Progenitor cell of endocrine pancreas (in vitro differentiated cells): ENCODE results near the gene TNFRSF14. TPM values are rescaled to one million over a fixed set of nuclear protein-coding genes. Genes with fewer than 3 reads are reported as not detected.
A peak's percentile ranks its signal among the peaks of the same experiment; 100 is the strongest.

ENCODE experiments used
- DNase-seq: peaks from one replicate; pipeline ENCODE4 v3.0.0; 2021; ENCODE audit warnings: low spot score; ENCODE audit not compliant: unreplicated experiment
- H3K27ac Mint-ChIP-seq: 2 replicates; pipeline ENCODE4 v1.8.0; 2021; ENCODE audit warnings: mild to moderate bottlenecking, moderate library complexity, mixed read lengths
- H3K27me3 Mint-ChIP-seq: 2 replicates; pipeline ENCODE4 v1.8.0; 2021; ENCODE audit warnings: mixed read lengths
- H3K36me3 Mint-ChIP-seq: 2 replicates; pipeline ENCODE4 v1.8.0; 2022; ENCODE audit warnings: mixed read lengths; ENCODE audit not compliant: insufficient read depth
- H3K4me1 Mint-ChIP-seq: 2 replicates; pipeline ENCODE4 v1.8.0; 2021; ENCODE audit warnings: low read depth, mixed read lengths
- H3K4me3 Mint-ChIP-seq: 2 replicates; pipeline ENCODE4 v1.8.0; 2021; ENCODE audit warnings: low read depth, mild to moderate bottlenecking, moderate library complexity, mixed read lengths
- H3K9me3 Mint-ChIP-seq: 2 replicates; pipeline ENCODE4 v1.8.0; 2021; ENCODE audit warnings: low read depth, mixed read lengths
- CTCF ChIP-seq: fragments of 200-600 bp; sonication (generic); IDR thresholded peaks from one replicate; pipeline ENCODE4 v1.5.0; 2021; ENCODE audit warnings: antibody characterized with exemption, mild to moderate bottlenecking; ENCODE audit not compliant: unreplicated experiment
- total RNA-seq: library from RNA; stranded (reverse); gene quantifications from 2 replicates; pipeline ENCODE4 v1.2.1, GENCODE V29; 2021

The TNFRSF14 gene
- total RNA-seq, 1 donor from 2014 or later: 0.41 TPM

GRCh38 chr1:2587071-2587859 lies 31.1 kb downstream of the TNFRSF14 start:
- Mint-ChIP-seq H3K4me3 (peak overlapping the region; percentile 69), H3K27me3 (no peaks in the 10 kb centered on the region), H3K36me3 (peaks cover 5% of the 10 kb centered on the region), H3K9me3 (no peaks in the 10 kb centered on the region), H3K4me1 (peaks cover 19% of the 10 kb centered on the region), H3K27ac (no peak overlapping the region)
- TF ChIP-seq CTCF: no peak
- DNase-seq: no peak

DNA sequence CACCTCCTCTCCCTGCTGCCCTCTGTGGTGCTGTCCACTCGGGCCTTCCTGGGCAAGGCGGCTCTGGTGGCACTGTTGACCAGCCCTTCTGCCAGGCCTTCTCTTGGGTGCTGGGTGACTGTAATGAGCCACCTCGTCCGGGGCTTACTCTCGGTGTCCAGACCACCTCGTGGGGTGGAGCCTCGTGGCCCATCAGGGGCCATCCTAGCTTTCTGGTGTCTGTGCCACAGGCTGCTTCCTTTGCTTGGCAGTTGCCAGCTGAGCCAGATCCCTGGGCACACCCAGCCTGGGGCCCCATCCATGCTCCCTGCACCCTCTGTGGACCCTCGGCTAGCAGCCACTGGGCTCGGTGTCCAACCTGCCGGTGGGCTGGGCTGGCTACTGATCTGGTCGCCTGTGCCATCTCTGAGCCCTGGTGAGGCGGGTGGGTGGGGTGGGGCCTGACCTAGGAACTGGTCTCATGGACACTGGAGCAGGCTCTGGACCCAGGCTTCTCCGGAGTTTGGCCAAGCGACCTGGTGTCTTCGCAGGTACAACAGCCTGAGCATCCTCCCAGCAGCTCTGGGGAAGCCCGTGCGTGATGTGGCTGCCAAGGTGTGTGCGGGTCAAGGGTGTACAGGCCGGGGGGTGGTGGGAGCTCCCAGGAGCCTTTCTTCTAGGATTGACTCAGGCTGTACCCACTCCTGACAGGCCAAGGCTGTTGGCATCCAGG lies 31.8 kb downstream of the TNFRSF14 start:
- Mint-ChIP-seq H3K9me3 (no peaks in the 10 kb centered on the region), H3K4me3 (peak overlapping the region; percentile 69), H3K27ac (no peak overlapping the region), H3K4me1 (peaks cover 19% of the 10 kb centered on the region), H3K27me3 (no peaks in the 10 kb centered on the region), H3K36me3 (peaks cover 5% of the 10 kb centered on the region)
- TF ChIP-seq CTCF: no peak
- no peak for DNase-seq

- Mint-ChIP-seq H3K36me3 (peaks cover 5% of the 10 kb centered on the region), H3K27me3 (no peaks in the 10 kb centered on the region), H3K4me1 (peaks cover 15% of the 10 kb centered on the region), H3K4me3 (peak overlapping the region; percentile 24), H3K27ac (no peak overlapping the region), H3K9me3 (no peaks in the 10 kb centered on the region)
- no peak for TF ChIP-seq CTCF
- no peak for DNase-seq
Observed at GRCh38 chr1:2588661-2589430, 32.7 kb downstream of the TNFRSF14 start.

GRCh38 chr1:2589431-2590232 lies 33.5 kb downstream of the TNFRSF14 start:
- H3K36me3 Mint-ChIP-seq: peaks cover 5% of the 10 kb centered on the region
- no peak overlapping the region for H3K27ac Mint-ChIP-seq
- no peaks in the 10 kb centered on the region for H3K9me3 Mint-ChIP-seq
- no peak overlapping the region for H3K4me3 Mint-ChIP-seq
- no peak for TF ChIP-seq CTCF
- no peak for DNase-seq
- H3K27me3 Mint-ChIP-seq: no peaks in the 10 kb centered on the region
- peaks cover 8% of the 10 kb centered on the region for H3K4me1 Mint-ChIP-seq
